Fibroblast of the conjunctiva (primary cell): Measurements from ENCODE around the gene KRTAP5-6.
"Not testable (repeated sequence)": the region's sequence is repeated elsewhere in the genome, so short reads cannot be mapped to it uniquely, and the experiment has no call there.

Experiments used
- DNase-seq: peaks from one replicate; pipeline ENCODE4 v3.0.0-alpha.2; 2010; ENCODE audit warnings: low read depth

The KRTAP5-6 gene

GRCh38 chr11:1661454-1662269 is 35.3 kb upstream of the KRTAP5-6 start:
- DNase-seq: not testable (repeated sequence)

DNA sequence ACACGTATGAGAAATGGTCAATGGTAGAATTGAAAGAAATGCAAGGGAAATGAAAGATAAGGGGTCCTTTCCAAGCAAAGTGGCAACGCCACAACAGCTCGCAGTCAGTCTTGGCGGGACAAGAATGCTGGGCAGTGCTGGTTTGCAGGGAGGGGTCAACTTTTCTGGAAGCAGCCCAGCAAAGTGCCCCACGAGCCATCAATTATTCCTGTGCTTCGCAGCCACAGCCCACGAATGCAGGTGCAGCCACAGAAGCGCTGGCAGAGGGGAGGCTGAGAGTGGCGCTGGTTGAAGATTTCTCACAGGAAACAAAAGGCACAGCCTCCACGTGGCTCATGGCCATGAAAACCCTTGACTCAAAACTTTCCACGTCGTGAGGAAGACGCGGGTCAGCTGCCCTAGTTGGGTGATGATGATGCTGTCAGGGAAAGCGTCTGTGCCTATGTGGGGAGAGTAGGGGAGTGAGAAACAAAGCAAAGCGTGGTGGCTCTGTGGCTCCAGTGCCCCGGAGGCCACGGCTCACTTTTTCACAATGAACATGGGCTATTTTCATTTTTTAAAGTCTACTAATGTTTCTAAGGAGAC is 34.2 kb upstream of the KRTAP5-6 start:
- not testable (repeated sequence) for DNase-seq

DNA sequence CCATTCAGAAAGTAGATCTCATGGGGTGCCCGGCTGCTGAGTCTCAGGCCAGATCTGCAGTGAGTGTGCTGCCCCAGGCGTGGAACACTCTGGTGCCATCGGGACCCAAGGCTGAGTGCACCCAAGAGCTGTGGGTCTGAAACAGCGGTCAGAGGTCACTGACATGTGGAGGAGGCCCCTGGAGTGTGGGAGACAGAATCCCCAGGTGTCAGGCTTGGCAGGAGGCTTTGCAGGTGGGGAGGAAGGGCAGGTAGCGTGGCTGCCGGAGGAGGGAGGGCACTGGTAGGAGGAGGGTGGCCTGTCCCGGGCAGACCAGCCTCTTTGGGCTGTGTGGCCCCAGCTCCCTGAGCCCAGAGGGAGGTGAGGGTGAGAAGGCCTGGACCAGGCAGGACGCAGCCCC is 31.7 kb upstream of the KRTAP5-6 start:
- no peak for DNase-seq

DNA sequence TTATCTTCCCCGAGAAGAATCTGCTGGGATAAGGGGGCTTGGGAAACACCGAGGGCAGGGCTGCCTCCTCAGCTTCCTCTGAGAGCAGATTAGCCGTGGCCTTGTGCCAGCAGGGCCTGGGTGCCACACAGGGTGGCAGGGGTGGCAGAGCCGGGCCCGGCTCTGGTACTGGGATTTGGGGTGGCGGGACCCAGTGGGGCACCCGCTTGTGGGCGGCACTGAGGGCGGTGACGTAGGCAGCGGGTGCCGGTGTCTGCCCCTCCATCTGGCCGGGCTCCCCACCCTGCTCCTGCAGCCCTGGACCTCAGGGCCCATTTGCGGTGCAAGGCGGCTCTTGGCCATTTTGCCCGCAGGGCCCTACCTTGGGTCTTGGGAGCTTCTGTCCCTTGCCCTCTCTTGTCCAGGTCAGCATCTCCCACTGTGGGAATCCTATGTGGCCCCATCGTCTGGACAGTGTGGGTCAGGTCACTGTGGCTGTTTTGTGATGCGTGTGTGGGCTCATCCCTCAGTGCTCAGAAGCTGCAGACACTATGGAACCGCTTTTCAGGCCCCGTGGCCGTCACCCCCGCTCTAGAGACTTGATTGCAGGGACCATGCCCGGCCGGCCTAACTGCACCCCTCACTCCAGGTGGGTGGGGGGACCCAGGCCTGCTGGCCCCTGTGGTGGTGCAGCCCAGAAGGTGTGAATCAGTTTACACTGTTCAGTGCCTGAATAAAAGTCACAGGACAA is 29.7 kb upstream of the KRTAP5-6 start:
- no peak for DNase-seq

DNA sequence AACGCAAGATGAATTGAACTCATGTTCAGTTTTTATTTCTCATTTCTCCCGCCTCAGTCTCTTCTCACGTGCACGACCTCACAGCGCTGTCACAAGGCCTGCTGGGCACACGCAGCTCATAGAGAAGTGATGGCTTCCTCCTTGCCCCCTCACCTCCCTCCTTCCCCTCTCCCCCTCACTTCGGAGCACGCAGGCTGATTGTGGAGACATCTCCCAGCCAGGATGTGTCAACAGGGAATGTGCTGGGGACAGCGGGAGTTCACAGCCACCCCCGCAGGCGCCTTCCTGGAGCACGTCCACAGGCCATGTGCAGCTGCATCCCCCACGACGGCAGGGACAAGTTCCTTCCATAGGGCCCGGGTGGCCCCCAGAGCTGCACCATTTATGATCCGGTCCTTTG is 29.1 kb upstream of the KRTAP5-6 start:
- no peak for DNase-seq

DNA sequence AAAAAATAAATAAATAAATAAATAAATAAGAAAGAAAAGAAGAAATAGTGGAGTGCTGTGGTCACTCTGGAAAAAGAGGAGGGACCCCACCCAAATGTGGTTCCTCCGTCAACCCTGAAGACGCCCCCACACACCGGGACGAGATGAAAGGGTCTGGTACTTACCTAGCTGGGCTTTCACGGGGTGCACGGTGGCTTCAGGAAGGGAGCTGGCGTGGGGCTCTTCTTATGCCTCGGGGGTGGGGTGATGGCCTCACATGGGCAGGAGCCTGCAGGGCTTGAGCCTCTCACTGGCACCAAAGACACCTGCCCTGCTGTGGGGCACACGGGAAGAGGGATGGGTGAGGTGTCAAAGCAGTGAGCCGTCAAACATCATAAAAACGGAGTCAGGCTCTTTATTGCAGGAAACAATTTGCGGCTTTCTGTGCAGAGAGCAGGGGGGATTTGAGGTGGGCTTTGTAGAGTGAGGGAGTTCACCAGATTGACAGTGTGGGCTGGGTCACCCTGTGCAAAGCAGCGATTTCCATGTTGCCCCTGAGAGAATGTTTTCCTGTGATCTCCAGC is 28.0 kb upstream of the KRTAP5-6 start:
- no peak for DNase-seq

DNA sequence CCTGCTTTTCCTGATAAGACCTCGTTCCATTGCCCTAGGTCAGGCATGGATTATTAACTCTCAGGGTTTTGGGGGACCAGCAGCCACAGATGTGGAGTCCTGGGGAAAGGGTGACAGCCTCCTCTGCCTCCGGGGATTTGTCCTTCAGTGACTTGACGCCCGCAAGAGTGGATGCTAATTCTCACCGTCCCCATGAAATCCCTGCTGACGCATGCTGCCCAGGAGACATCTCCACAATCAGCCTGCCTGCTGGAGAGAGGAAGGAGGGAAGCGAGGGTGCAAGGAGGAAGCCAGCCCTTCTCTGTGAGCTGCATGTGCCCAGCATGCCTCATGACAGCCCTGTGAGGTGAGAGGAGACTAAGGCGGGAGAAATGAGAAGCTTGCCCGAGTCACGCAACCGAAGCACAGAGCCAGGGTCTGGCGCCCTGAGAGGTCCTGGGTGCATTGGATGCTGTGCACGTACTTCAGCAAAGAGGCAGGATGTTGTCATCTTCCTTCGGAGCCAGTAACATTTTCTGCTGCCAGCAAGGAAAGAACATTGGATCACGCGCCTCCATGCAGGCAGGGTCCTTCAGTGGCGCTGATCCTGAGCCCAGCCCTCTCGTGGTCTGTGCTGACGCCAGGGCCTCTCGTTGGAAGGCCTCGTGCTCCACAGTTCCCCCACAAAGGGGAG is 27.3 kb upstream of the KRTAP5-6 start:
- no peak for DNase-seq

GRCh38 chr11:1670457-1670856 is 26.5 kb upstream of the KRTAP5-6 start:
- DNase-seq: not testable (repeated sequence)

DNA sequence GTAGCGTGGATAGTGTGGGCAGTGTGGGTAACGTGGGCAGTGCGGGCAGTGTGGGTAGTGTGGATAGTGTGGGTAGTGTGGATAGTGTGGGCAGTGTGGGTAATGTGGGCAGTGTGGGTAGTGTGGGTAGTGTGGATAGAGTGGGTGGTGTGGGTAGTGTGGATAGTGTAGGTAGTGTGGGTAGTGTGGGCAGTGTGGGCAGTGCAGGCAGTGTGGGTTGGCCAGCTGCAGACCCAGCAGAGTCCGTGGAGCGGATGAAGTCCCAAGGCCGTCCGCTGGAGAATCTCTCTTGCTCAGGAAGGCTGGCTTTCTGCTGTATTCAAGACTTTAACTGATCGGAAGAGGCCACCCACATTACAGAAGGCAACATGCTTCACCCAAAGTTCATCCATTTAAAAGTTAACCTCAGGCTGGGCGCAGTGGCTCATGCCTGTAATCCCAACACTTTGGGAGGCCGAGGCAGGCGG is 26.1 kb upstream of the KRTAP5-6 start:
- no peak for DNase-seq

- no peak for DNase-seq
Observed at GRCh38 chr11:1671658-1672057, 25.3 kb upstream of the KRTAP5-6 start.

DNA sequence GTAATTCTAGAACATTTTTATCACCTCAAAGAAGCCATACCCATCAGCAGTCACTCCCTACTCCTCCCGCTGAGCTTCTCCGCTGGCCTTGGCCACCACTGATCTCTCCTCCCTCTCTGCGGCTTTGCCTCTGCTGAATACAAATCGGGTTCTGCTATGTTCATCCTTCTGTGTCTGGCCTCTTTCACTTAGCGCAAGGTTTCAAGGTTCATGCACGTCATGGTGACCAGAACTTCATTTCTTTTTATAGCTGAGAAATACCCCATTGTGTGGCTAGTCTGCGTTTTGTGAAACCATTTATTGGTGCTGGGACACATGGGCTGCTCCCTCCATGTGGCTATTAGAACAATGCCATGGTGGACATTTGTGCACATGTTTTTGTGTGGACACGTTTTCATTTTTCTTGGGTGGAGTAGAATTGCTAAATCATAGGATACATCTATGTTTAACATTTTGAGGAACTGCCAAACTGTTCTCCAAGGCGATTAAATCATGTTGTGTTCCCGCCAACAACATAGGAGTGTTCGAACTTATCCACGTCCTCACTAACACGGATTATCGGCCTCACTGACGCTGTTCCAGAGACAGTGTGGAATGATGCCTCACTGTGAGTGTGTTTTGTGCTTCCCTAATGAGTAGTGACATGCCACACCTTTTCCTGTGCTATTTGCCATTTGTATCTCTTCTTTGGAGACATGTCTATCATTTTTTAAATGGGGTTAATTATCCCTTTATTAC is 24.2 kb upstream of the KRTAP5-6 start:
- DNase-seq: no peak

DNA sequence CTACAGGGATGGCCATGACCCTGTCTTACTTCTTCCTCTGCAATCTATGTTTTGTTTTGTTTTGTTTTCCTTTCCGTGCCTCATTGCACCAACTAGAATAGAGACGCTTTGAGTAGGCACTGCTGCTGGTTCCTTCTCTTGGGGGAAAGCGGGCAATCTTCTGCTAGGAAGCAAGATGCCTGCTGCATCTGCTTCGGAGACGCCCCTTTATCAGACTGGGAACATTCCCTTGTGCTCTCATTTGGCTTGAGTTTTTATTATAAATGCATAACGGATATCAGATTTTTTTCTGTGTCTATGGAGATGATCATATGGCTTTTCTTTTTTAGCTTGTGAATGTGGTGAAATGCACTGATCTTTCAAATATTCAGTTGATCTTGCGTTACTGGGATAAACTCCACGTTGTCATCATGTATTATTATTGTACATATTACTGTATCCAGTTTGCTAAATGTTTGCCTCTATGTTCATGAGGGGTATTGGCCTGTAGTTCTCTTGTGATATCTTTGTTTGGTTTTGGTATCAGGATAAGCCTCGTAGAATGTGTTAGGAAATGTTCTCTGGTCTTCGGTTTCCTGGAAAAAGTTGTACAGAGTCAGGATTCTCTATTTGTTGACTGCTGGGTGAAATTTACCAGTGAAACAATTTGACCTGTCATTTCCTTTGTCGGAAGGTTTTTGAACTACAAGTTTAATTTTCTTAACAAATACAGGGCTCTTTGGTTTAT is 23.4 kb upstream of the KRTAP5-6 start:
- no peak for DNase-seq

DNA sequence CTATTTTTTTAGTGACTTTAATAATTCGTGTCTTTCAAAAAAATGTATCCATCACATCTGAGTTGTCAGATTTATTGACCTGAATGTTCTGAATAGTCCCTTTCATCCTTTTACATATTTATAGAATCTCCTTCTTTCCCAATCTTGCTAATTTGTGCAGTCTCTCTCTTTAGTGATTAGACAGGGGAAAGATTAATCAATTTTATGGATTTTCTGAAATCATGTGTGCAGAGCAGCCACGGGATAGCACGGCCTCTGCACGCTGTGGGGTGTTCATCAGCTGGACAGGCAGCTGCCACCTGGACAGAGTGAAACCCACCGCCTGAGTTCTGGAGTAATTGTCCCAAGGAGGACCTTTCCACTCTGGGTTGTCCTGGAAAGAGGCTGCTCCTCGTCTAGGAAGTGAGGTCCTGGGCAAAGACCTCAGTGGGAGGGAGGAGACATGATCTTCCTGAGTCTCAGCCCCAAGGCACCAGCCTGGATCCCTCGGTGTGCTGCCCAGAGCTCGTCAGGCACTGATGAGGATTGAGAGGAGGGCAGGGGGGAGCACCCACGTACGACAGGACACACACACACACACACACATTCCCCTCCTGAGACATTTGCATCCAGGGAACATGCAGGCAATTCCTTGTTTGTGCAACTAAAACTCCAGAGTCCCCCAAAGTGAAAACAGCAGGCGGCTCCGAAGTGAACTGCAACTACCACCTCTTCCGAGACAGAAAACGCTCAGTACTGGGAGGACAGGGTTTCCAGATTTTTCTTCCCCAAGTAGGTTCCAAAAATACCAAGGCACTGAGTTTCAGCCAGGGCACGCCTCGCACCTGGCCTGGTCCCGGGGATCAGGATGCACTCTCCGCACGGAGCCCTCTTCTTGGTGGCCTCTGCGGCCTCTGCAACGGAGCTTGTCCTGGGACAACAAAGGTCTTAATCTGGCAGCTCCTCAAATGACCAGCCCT is 22.5 kb upstream of the KRTAP5-6 start:
- DNase-seq: no peak

GRCh38 chr11:1675536-1676228 is 21.3 kb upstream of the KRTAP5-6 start:
- no peak for DNase-seq

DNA sequence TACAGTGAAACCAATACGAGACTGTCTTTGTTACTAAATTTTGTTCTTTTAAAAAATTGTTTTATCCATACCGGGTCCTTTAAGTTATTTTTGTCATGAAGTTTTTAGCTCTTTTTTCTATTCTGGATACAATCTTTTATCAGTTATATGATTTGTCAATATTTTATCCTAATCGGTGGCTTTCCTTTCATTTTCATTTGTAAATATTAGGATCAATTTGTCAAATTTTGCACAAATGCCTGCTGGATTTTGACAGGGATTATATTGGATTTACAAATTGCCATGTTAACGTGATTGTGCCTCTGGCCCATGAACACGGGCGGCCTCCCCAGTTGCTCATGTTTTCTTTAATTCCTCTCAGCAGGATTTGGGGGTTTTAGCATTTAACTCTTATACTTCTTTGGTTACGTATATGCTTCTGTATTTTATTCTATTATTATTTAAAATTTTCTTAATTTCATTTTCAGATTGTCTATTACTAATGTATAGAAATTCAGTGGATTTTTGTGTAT is 20.7 kb upstream of the KRTAP5-6 start:
- DNase-seq: no peak

- DNase-seq: no peak
Observed at GRCh38 chr11:1679881-1680280, 17.1 kb upstream of the KRTAP5-6 start.

DNA sequence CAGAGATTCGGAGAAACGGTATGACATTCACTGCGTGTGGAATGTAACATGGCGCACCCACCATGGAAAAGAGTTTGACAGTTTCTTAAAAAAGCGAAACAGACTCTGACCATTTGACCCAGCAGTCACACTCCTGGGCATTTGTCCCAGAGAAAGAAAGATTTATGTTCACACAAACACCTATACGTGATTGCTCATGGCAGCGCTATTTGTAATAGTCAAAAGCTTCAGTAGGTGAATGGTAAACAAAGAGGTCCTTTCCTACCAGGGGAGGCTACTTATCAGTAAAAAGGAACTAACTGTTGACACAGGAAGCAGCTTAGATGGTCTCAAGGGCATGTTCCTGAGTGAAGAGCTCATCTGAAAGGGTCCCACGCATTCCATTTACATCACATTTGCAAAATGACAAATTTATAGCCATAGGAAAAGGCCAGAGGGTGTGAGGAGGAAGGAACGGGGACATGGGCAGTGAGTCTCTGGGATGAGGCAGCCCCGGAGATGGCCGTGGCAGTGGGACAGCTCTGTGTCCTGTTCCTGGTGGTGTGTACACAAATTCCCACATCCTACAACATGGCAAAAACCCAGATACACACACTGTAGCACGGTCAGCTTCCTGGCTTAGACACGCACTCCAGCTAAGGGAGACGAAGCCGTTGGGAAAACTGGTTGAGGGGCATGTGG is 14.6 kb upstream of the KRTAP5-6 start:
- DNase-seq: no peak

DNA sequence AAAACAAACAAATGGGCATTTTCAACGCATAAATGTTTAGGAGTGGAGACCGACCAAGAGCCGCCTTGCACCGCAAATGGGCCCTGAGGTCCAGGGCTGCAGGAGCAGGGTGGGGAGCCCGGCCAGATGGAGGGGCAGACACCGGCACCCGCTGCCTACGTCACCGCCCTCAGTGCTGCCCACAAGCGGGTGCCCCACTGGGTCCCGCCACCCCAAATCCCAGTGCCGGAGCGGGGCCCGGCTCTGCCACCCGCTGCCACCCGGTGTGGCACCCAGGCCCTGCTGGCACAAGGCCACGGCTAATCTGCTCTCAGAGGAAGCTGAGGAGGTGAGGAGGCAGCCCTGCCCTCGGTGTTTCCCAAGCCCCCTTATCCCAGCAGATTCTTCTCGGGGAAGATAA is 13.8 kb upstream of the KRTAP5-6 start:
- DNase-seq: not testable (repeated sequence)
